MG63 (cell line): ENCODE measurements around the gene LPP. TPM values are rescaled to one million over a fixed set of nuclear protein-coding genes. Genes with fewer than 3 reads are reported as not detected.
"Not testable (repeated sequence)": the region's sequence is repeated elsewhere in the genome, so short reads cannot be mapped to it uniquely, and the experiment has no call there.

Source experiments
- DNase-seq: peaks from one replicate; pipeline ENCODE4 v3.0.0-alpha.2; 2020
- H3K27me3 ChIP-seq: fragments of 250-450 bp; sonication (Bioruptor Pico); 2 replicates; pipeline ENCODE4 v1.5.1; 2020; ENCODE audit warnings: mild to moderate bottlenecking, moderate library complexity
- H3K36me3 ChIP-seq: fragments of 250-450 bp; sonication (Bioruptor Pico); 2 replicates; pipeline ENCODE4 v1.5.1; 2020; ENCODE audit warnings: mild to moderate bottlenecking, moderate library complexity
- H3K4me3 ChIP-seq: fragments of 250-450 bp; sonication (Bioruptor Pico); 2 replicates; pipeline ENCODE4 v1.5.1; 2020; ENCODE audit warnings: mild to moderate bottlenecking, moderate library complexity
- H3K9me3 ChIP-seq: fragments of 250-450 bp; sonication (Bioruptor Pico); 2 replicates; pipeline ENCODE4 v1.5.1; 2020; ENCODE audit warnings: mild to moderate bottlenecking, moderate library complexity
- total RNA-seq: library from RNA; depleted of rRNA; stranded (reverse); fragments of >200 nt; shearing (Covaris generic); gene quantifications from 2 replicates; pipeline ENCODE4 v1.2.3, GENCODE V29; 2014; ENCODE audit warnings: low replicate concordance

LPP gene
- total RNA-seq, 1 experiment from 2014 or later = 7.9 TPM

DNA sequence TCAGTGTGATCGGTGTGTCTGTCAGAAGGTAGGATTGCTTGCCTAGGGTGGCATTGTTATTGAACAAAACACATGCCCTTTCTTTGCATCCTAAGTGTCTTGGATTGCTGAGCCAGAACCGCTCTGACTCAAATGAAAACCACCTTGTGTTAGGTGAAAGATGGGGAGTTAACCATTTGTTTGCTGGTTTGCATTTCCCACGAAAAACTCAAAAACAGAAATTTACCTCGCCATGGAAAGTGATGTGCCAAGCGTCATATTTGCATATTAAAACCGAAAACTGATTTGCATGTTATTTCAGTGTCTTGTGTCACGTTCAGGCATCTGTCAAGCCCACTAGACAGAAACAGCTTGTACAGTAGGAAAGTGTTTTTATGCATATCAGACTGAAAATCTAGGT is 543.2 kb downstream of the LPP start:
- Histone ChIP-seq H3K27me3 (no peaks in the 10 kb centered on the region), H3K9me3 (no peaks in the 10 kb centered on the region), H3K36me3 (no peaks in the 10 kb centered on the region), H3K4me3 (no peak overlapping the region)
- DNase-seq = no peak

DNA sequence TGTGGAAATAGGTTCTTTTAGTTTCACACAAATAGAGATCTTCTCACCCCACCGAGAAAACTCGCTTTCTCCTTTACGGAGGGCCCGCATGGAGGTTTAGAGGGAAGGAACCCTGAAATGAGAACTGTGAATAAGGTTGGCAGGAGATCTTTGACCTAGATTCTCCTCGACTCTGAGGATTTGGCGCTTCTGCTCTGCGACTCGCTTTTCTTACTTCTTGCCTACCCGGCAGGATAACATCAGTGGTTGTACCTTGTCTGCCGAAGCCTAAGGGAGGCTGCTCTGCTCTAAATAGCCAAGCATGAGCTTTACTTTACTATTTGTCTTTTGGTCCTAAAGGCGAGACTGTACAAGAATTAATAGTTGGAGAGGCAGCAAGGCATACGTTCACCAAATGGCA is 544.5 kb downstream of the LPP start:
- DNase-seq = no peak
- Histone ChIP-seq H3K27me3 (no peaks in the 10 kb centered on the region), H3K36me3 (no peaks in the 10 kb centered on the region), H3K9me3 (no peaks in the 10 kb centered on the region), H3K4me3 (no peak overlapping the region)

GRCh38 chr3:188700501-188700900 is 546.5 kb downstream of the LPP start:
- H3K27me3 ChIP-seq = no peaks in the 10 kb centered on the region
- no peaks in the 10 kb centered on the region for H3K9me3 ChIP-seq
- H3K4me3 ChIP-seq = no peak overlapping the region
- H3K36me3 ChIP-seq = no peaks in the 10 kb centered on the region
- no peak for DNase-seq

DNA sequence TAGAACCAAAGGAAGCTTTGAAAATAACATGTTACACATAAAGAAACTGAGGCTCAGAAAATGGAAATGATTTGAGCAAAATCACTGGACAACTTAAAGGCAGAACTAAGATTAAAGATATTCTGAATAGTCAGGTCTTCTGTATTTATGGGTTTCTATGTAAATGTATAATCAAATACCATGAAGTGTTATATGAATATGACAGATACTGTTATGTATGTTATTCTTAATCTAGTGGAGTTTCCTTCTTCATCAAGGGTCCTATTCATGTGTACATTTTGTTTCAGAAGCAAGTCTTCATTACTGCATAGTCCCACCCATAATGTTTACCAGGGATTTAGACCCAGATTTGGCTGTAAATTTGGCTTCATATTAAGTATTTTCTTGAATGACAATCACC is 547.0 kb downstream of the LPP start:
- Histone ChIP-seq H3K36me3 (no peaks in the 10 kb centered on the region), H3K27me3 (no peaks in the 10 kb centered on the region), H3K4me3 (no peak overlapping the region), H3K9me3 (no peaks in the 10 kb centered on the region)
- DNase-seq = no peak

- H3K9me3 ChIP-seq = no peaks in the 10 kb centered on the region
- DNase-seq = no peak
- H3K4me3 ChIP-seq = no peak overlapping the region
- H3K36me3 ChIP-seq = no peaks in the 10 kb centered on the region
- no peaks in the 10 kb centered on the region for H3K27me3 ChIP-seq
Observed at GRCh38 chr3:188701485-188701969, 547.6 kb downstream of the LPP start.

DNA sequence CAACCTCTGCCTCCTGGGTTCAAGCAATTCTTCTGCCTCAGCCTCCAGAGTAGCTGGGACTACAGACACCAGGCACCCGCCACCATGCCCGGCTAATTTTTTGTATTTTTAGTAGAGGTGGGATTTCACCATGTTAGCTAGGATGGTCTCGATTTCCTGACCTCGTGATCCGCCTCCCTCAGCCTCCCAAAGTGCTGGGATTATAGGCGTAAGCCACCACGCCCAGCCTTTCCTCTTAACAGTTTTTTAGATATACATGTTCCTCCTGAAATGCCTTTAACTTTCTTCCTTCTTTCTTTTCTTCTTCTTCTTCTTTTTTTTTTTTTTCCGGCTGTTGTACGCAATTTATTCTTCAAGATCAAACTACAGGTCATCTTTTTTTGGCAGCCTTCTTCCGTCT is 548.1 kb downstream of the LPP start:
- DNase-seq, H3K27me3 ChIP-seq, H3K9me3 ChIP-seq, H3K4me3 ChIP-seq, H3K36me3 ChIP-seq: not testable (repeated sequence)

GRCh38 chr3:188706176-188706575 is 552.2 kb downstream of the LPP start:
- no peaks in the 10 kb centered on the region for H3K9me3 ChIP-seq
- H3K36me3 ChIP-seq = no peaks in the 10 kb centered on the region
- H3K27me3 ChIP-seq = no peaks in the 10 kb centered on the region
- no peak for DNase-seq
- no peak overlapping the region for H3K4me3 ChIP-seq

DNA sequence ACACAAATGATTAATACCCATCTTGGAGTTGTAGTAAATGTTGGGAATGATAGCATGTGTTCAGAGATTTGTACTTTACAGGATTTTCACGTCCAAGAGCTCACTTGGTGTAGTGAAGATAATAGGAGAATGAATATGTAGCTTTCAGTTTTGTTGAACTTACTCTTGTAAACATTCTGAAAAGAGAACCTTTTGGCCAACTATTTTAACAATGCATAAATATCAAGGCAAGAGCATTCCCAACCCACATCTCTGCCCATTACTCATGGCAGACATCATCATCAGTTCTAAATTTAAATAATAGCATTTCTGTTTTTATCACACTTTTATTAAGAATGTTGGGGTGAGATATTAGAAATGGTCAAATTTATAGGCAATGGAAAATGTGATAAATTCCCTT is 552.6 kb downstream of the LPP start:
- H3K9me3 ChIP-seq = no peaks in the 10 kb centered on the region
- H3K4me3 ChIP-seq = no peak overlapping the region
- DNase-seq = no peak
- no peaks in the 10 kb centered on the region for H3K27me3 ChIP-seq
- H3K36me3 ChIP-seq = no peaks in the 10 kb centered on the region

GRCh38 chr3:188707381-188708288 is 553.7 kb downstream of the LPP start:
- H3K4me3 ChIP-seq = no peak overlapping the region
- H3K27me3 ChIP-seq = no peaks in the 10 kb centered on the region
- DNase-seq = no peak
- no peaks in the 10 kb centered on the region for H3K9me3 ChIP-seq
- no peaks in the 10 kb centered on the region for H3K36me3 ChIP-seq

GRCh38 chr3:188711881-188712247 is 557.9 kb downstream of the LPP start:
- H3K36me3 ChIP-seq = no peaks in the 10 kb centered on the region
- no peaks in the 10 kb centered on the region for H3K27me3 ChIP-seq
- no peak for DNase-seq
- no peak overlapping the region for H3K4me3 ChIP-seq
- no peaks in the 10 kb centered on the region for H3K9me3 ChIP-seq

DNA sequence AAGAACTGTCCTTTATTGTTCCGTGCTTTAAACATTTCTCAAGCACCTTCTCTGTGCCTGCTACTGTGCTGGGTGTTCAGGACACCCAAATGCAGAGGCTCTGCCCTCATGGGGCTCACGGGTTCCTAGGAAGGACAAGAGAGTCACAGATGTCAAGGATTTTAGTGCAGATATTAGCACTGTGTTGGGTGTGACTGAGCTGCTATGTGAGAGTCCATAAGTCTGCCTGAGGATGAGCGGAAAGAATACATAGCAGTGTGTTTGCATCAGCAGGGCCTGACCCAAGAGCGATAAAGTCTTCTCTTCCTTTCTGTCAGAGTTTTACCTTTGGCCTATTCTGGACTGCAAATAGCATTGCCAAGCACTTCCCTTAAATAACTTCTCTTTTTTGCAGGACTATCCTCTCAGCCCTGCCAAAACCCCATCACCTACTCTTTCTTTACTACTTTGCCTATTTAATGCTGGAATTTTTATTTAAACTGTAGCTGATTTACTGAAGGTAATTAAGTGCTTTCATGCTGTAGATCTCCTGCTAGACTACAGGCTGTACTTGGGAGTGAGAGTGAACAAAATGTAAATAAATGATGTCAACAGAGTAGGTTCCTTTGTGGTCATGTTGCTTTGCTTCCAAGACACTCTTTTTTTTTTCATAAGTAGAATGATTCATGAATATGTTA is 558.4 kb downstream of the LPP start:
- Histone ChIP-seq H3K9me3 (no peaks in the 10 kb centered on the region), H3K4me3 (no peak overlapping the region), H3K27me3 (no peaks in the 10 kb centered on the region), H3K36me3 (no peaks in the 10 kb centered on the region)
- peak; percentile 22 for DNase-seq

DNA sequence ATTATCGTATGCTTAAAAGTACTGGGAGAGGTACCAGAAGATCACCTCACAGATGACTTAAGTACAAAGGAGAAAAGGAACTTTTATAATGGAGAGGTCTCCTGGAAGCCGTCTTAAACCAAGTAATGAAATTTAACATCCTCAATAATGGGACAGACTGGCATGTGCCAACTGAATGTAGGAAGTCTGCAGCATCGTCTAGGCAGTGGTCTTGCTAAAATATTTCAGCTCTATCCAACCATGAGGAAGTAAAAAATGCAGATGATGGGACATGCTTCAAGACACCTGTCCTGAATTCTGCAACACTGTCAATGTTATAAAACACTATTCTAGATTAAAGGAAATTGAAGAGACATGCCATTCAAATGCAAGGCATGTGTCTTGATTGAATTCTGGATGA is 559.0 kb downstream of the LPP start:
- no peaks in the 10 kb centered on the region for H3K9me3 ChIP-seq

GRCh38 chr3:188719545-188719944 is 565.6 kb downstream of the LPP start:
- no peaks in the 10 kb centered on the region for H3K36me3 ChIP-seq
- DNase-seq = no peak
- H3K27me3 ChIP-seq = no peaks in the 10 kb centered on the region
- H3K4me3 ChIP-seq = no peak overlapping the region
- H3K9me3 ChIP-seq = no peaks in the 10 kb centered on the region

More for the DNA sequence above, 559.0 kb downstream of the LPP start:
- H3K4me3 ChIP-seq = no peak overlapping the region
- H3K36me3 ChIP-seq = no peaks in the 10 kb centered on the region
- DNase-seq = no peak
- no peaks in the 10 kb centered on the region for H3K27me3 ChIP-seq

DNA sequence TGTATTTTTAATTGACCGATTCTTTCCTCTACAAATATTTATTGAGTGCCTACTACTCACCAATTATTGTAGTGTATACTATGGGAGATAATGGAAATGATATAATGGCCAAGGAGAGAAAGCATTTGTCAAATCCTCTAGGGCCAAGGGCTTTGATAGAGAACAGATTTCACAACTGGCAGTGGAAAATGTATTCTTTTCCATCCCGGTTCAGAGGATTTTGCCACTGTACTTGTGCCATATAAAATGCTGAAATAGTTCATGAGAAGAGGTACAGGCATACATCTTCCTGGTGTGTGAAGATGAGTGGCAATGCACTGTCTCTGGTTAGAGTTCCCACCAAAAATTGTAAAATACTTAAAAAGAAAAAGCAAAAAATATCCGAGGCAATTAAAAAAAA is 566.3 kb downstream of the LPP start:
- Histone ChIP-seq H3K36me3 (no peaks in the 10 kb centered on the region), H3K27me3 (no peaks in the 10 kb centered on the region), H3K9me3 (no peaks in the 10 kb centered on the region), H3K4me3 (no peak overlapping the region)
- DNase-seq = no peak

- Histone ChIP-seq H3K4me3 (no peak overlapping the region), H3K27me3 (no peaks in the 10 kb centered on the region), H3K9me3 (no peaks in the 10 kb centered on the region), H3K36me3 (no peaks in the 10 kb centered on the region)
- peak; percentile 18 for DNase-seq
Observed at GRCh38 chr3:188720636-188721035, 566.7 kb downstream of the LPP start.

GRCh38 chr3:188721312-188721711 is 567.4 kb downstream of the LPP start:
- no peaks in the 10 kb centered on the region for H3K36me3 ChIP-seq
- DNase-seq = no peak
- H3K27me3 ChIP-seq = no peaks in the 10 kb centered on the region
- H3K4me3 ChIP-seq = no peak overlapping the region
- H3K9me3 ChIP-seq = no peaks in the 10 kb centered on the region

DNA sequence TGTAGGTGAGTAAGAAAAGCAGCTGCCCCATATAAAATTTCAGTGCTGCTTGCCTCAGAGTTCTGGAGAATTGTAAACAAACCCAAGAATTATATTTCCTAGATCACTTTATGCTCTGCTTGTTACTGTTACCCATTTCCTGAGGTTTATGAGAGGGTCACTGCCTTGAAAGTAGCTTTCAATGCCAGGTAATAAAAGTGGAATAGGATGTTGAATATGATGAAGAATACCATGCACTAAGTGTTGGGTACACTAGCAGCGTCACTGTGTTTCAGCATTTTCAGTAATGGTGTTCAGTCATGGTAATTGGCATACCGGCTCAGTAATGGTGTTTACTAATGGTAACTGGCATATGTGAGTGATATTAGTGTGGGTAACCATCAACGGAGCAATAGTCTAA is 568.0 kb downstream of the LPP start:
- no peaks in the 10 kb centered on the region for H3K36me3 ChIP-seq
- DNase-seq = no peak
- H3K27me3 ChIP-seq = no peaks in the 10 kb centered on the region
- no peaks in the 10 kb centered on the region for H3K9me3 ChIP-seq
- H3K4me3 ChIP-seq = no peak overlapping the region

- H3K4me3 ChIP-seq = no peak overlapping the region
- no peaks in the 10 kb centered on the region for H3K9me3 ChIP-seq
- no peak for DNase-seq
- H3K36me3 ChIP-seq = no peaks in the 10 kb centered on the region
- H3K27me3 ChIP-seq = no peaks in the 10 kb centered on the region
Observed at GRCh38 chr3:188722963-188723362, 569.0 kb downstream of the LPP start.
